NCI-H524 (cell line): ENCODE results near the gene ITGAX.
A peak's percentile ranks its signal among the peaks of the same experiment; 100 is the strongest.

ENCODE experiments used
- DNase-seq, 2 experiments: peaks; one replicate each; lab custom pipeline; 2025; lab: John Stamatoyannopoulos, UW

ITGAX gene

GRCh38 chr16:31373235-31373634 is 18.3 kb downstream of the ITGAX start:
- no peak for DNase-seq

GRCh38 chr16:31375231-31375630 is 20.3 kb downstream of the ITGAX start:
- DNase-seq = no peak

- DNase-seq = no peak
Observed at GRCh38 chr16:31376705-31377104, 21.7 kb downstream of the ITGAX start.

- no peak for DNase-seq
Observed at GRCh38 chr16:31377210-31377903, 22.4 kb downstream of the ITGAX start.

DNA sequence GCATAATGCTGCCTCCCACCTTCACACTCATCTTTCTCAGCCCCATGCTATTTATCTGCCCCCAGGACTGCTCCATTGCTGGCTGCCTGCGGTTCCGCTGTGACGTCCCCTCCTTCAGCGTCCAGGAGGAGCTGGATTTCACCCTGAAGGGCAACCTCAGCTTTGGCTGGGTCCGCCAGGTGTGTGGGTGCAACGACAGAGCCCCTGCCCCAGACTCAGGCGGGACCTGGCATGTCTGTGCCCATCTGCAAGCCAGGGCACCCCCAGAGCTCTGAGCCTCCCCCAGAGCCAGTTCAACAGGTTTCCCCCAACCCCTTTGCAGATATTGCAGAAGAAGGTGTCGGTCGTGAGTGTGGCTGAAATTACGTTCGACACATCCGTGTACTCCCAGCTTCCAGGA is 25.2 kb downstream of the ITGAX start:
- no peak for DNase-seq

DNA sequence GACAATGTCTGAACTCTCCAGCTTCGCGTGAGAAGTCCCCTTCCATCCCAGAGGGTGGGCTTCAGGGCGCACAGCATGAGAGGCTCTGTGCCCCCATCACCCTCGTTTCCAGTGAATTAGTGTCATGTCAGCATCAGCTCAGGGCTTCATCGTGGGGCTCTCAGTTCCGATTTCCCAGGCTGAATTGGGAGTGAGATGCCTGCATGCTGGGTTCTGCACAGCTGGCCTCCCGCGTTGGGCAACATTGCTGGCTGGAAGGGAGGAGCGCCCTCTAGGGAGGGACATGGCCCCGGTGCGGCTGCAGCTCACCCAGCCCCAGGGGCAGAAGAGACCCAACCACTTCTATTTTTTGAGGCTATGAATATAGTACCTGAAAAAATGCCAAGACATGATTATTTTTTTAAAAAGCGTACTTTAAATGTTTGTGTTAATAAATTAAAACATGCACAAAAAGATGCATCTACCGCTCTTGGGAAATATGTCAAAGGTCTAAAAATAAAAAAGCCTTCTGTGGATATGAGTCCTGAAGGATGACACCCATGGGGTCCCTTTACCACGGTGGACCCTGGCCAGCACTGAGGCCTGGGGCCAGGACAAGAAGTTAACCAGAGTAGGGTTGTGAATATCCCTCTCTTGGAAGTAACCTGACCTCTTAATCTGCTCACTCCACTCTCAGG is 27.6 kb downstream of the ITGAX start:
- peak; percentile 7 to 44 for DNase-seq

GRCh38 chr16:31385680-31386079 is 30.7 kb downstream of the ITGAX start:
- DNase-seq = no peak

GRCh38 chr16:31386157-31386984 is 31.4 kb downstream of the ITGAX start:
- peak; percentile 15 to 46 for DNase-seq

GRCh38 chr16:31388535-31388934 is 33.6 kb downstream of the ITGAX start:
- DNase-seq = no peak

GRCh38 chr16:31390504-31391041 is 35.6 kb downstream of the ITGAX start:
- no peak for DNase-seq

DNA sequence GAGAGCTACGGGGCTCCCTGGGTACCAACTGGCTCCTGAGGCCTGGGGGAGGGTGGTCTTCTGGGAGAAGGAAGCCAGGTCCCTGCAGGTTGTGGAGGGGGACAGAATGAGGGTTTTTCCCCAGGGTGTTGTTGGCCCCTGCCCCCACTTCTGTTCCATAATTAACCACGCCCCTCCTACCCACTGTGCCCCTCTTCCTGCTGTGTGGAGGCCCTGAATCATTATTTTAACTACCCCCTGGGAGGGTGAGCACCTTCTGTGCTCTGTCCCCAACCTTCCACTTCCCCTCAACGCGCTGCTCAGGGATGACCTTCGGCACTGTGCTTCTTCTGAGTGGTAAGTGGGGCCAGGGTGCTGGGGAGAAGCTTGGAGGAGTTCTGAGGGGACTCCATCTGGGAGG is 38.1 kb downstream of the ITGAX start, which contains the start of gene ITGAD:
Gene ITGAD (plus strand): TSS at position 280 of the 400 bp plus-strand sequence. CDS start 26 bp downstream, at position 306.
- no peak for DNase-seq

DNA sequence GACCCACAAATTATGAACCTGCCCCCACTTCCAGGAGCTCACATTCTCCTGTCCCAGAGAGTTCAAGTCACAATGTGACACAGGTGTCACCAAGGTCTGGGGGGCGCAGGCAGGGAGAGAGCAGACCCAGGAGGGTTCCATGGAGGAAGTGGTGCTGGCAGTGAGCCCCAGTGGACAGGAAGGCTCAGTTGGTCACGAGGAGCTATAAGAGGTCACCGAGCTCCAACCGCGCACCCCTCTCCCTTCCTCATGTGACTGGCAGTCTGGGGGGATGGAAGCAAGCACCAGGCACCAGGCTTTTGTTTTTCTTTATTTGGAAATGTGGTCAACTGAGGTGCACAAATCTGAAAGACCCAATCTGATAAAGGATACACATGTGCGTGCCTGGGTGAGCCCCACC is 40.7 kb downstream of the ITGAX start:
- no peak for DNase-seq

- no peak for DNase-seq
Observed at GRCh38 chr16:31397096-31397660, 42.2 kb downstream of the ITGAX start.

- no peak for DNase-seq
Observed at GRCh38 chr16:31397701-31398100, 42.7 kb downstream of the ITGAX start.

- no peak for DNase-seq
Observed at GRCh38 chr16:31400191-31400590, 45.2 kb downstream of the ITGAX start.

- DNase-seq = no peak
Observed at GRCh38 chr16:31401436-31401835, 46.5 kb downstream of the ITGAX start.

GRCh38 chr16:31402687-31403086 is 47.7 kb downstream of the ITGAX start:
- no peak for DNase-seq

DNA sequence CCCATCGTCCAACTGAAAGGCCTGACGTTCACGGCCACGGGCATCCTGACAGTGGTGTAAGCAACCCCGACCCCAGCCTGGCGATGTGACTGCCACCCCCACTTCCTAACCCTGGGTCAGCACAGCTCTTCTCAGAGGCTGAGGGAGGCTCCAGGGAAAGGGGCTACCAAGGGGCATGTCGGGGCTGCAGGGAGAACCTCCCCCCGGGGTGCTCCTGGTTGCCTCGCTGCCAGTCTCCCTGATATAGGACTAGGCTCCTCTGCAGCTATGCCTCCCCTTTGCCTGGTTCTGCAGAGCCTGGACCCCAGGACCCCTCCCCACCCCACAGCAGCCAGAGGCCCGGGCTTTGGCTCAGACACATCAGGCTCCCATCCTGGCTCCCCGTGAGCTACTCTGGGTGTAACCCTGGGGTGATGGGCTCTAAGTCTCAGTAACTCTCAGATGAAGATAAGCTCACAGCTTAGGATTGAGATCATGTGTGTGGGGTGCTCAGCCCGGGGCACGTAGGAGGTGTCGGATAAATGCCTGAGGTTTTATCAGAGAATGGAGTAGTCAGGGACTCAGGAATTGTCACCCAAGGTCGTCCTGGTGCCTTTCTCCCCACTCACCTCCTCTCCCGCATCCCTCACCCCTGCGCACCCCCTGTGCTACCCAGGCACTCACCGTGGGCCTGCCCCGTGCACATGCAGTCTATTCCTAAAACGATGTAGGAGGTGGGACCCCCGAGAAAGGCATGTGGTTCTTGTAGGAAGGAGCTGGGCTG is 48.8 kb downstream of the ITGAX start:
- DNase-seq = no peak

GRCh38 chr16:31404353-31405064 is 49.5 kb downstream of the ITGAX start:
- no peak for DNase-seq

DNA sequence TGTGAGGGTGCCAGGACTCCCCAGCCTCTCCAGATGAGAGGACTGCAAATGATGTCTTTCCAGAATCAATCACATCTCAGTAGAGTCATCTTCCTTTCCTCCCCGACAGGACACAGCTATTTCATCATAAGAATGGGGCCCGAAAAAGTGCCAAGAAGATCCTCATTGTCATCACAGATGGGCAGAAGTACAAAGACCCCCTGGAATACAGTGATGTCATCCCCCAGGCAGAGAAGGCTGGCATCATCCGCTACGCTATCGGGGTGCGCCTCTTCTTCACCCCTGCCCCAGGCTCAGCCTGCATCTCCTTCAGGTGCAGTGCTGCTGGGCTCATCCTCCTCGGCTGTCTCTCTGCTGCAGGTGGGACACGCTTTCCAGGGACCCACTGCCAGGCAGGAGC is 52.4 kb downstream of the ITGAX start:
- DNase-seq = no peak

DNA sequence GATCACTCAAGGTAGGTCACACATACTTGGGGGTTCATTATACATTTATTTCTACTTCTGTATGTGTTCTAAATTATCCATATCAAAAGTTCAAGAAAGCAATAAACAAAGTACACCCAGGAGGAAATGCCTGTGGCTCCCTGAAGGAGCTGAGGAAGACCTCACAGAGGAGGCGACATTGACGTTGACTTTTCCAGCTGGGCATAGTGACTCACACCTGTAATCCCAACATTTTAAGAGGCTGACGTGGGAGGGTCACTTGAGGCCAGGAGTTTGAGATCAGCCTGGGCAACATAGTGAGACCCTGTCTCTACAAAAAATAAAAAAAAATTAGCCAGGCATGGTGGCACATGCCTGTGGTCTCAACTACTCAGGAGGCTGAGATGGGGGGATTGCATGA is 54.5 kb downstream of the ITGAX start:
- DNase-seq = no peak
